Measurements from ENCODE around the gene NNT. TPM values are rescaled to one million over a fixed set of nuclear protein-coding genes. Genes with fewer than 3 reads are reported as not detected.

Gene NNT
- total and polyA plus RNA-seq, 2 of the 8 experiments (the other 6 are each of a cell fraction or from before 2014, with no cell fraction given), result 11.0 to 22.2 TPM

- Histone ChIP-seq H3K79me2 (ENCODE audit: control insufficient read depth in 1 of 2, insufficient read depth in 2 of 2, low read length in 2 of 2) (no peaks in the 10 kb centered on the region), H3K4me1 (replicated peaks in 1 of 4; ENCODE audit: control insufficient read depth in 3 of 4, insufficient read depth in 4 of 4, low read length in 3 of 4) (no peaks in the 10 kb centered on the region), H2BK15ac (ENCODE audit: low read length) (no peak overlapping the region), H3K9ac (replicated peaks in 1 of 4; ENCODE audit: extremely low read depth in 1 of 4, low read depth in 3 of 4, low read length in 3 of 4) (no peak overlapping the region), H2BK12ac (ENCODE audit: low read depth, low read length) (no peak overlapping the region), H3K23ac (ENCODE audit: insufficient read length) (no peak overlapping the region), H2BK120ac (replicated peaks; ENCODE audit: low read depth, low read length) (no peak overlapping the region), H2BK20ac (ENCODE audit: low read length) (no peak overlapping the region), H3K4me3 (ENCODE audit: extremely low read depth in 1 of 4, insufficient read depth in 2 of 4, low read depth in 3 of 4, low read length in 4 of 4) (no peak overlapping the region), H2BK5ac (ENCODE audit: low read depth, low read length) (no peak overlapping the region), H4K91ac (replicated peaks; ENCODE audit: insufficient read length, low read length) (no peak overlapping the region), H3K9me3 (ENCODE audit: insufficient read depth in 2 of 2, low read depth in 1 of 2, low read length in 1 of 2) (no peaks in the 10 kb centered on the region), H3K4ac (replicated peaks; ENCODE audit: insufficient read length, low read depth, low read length) (no peak overlapping the region), H2AK5ac (ENCODE audit: low read depth, low read length) (no peak overlapping the region), H4K5ac (ENCODE audit: insufficient read length, low read depth, low read length) (no peak overlapping the region), H3K4me2 (ENCODE audit: insufficient read depth in 1 of 2, low read depth in 2 of 2, low read length in 2 of 2) (no peak overlapping the region), H3K23me2 (ENCODE audit: low read depth, low read length) (no peaks in the 10 kb centered on the region), H3K79me1 (ENCODE audit: low read depth, low read length) (no peaks in the 10 kb centered on the region), H3K27me3 (replicated peaks in 1 of 4; ENCODE audit: control insufficient read depth in 3 of 4, extremely low read depth in 1 of 4, insufficient read depth in 3 of 4, low read length in 3 of 4) (no peaks in the 10 kb centered on the region), H3K36me3 (ENCODE audit: control insufficient read depth in 2 of 4, insufficient read depth in 4 of 4, low read length in 3 of 4) (no peaks in the 10 kb centered on the region), H3K14ac (ENCODE audit: insufficient read length) (no peak overlapping the region), H3K27ac (ENCODE audit: low read depth, low read length) (no peak overlapping the region), H4K20me1 (replicated peaks in 1 of 2; ENCODE audit: control insufficient read depth in 1 of 2, insufficient read depth in 2 of 2, low read length in 2 of 2) (no peaks in the 10 kb centered on the region), H3K56ac (replicated peaks; ENCODE audit: insufficient read length, low read depth, low read length) (no peak overlapping the region), H2AFZ (ENCODE audit: low read length) (no peak overlapping the region), H3K18ac (ENCODE audit: extremely low read depth, low read length) (no peak overlapping the region), H4K8ac (ENCODE audit: extremely low read depth, insufficient read depth, low read length) (no peak overlapping the region)
- ChIA-PET CTCF (ENCODE audit: partially characterized antibody) (no interaction called here), POLR2A (ENCODE audit: partially characterized antibody) (no interaction called here)
- no peak for FAIRE-seq
- WGBS, 2 experiments (ENCODE audit: extremely low coverage in 1 of 2, insufficient coverage in 1 of 2, insufficient read length in 1 of 2, insufficient replicate concordance in 2 of 2, low coverage in 1 of 2, low lambda C conversion rate in 2 of 2, missing lambda C conversion rate in 1 of 2), result 99% methylated on average over 3 of the region's 3 CpGs; no CpG with 5 or more reads in 1 of the 2 experiments
- DNase-seq (ENCODE audit: low read depth in 1 of 2, low spot score in 2 of 2), result no peak
- TF ChIP-seq, protein P1, sequence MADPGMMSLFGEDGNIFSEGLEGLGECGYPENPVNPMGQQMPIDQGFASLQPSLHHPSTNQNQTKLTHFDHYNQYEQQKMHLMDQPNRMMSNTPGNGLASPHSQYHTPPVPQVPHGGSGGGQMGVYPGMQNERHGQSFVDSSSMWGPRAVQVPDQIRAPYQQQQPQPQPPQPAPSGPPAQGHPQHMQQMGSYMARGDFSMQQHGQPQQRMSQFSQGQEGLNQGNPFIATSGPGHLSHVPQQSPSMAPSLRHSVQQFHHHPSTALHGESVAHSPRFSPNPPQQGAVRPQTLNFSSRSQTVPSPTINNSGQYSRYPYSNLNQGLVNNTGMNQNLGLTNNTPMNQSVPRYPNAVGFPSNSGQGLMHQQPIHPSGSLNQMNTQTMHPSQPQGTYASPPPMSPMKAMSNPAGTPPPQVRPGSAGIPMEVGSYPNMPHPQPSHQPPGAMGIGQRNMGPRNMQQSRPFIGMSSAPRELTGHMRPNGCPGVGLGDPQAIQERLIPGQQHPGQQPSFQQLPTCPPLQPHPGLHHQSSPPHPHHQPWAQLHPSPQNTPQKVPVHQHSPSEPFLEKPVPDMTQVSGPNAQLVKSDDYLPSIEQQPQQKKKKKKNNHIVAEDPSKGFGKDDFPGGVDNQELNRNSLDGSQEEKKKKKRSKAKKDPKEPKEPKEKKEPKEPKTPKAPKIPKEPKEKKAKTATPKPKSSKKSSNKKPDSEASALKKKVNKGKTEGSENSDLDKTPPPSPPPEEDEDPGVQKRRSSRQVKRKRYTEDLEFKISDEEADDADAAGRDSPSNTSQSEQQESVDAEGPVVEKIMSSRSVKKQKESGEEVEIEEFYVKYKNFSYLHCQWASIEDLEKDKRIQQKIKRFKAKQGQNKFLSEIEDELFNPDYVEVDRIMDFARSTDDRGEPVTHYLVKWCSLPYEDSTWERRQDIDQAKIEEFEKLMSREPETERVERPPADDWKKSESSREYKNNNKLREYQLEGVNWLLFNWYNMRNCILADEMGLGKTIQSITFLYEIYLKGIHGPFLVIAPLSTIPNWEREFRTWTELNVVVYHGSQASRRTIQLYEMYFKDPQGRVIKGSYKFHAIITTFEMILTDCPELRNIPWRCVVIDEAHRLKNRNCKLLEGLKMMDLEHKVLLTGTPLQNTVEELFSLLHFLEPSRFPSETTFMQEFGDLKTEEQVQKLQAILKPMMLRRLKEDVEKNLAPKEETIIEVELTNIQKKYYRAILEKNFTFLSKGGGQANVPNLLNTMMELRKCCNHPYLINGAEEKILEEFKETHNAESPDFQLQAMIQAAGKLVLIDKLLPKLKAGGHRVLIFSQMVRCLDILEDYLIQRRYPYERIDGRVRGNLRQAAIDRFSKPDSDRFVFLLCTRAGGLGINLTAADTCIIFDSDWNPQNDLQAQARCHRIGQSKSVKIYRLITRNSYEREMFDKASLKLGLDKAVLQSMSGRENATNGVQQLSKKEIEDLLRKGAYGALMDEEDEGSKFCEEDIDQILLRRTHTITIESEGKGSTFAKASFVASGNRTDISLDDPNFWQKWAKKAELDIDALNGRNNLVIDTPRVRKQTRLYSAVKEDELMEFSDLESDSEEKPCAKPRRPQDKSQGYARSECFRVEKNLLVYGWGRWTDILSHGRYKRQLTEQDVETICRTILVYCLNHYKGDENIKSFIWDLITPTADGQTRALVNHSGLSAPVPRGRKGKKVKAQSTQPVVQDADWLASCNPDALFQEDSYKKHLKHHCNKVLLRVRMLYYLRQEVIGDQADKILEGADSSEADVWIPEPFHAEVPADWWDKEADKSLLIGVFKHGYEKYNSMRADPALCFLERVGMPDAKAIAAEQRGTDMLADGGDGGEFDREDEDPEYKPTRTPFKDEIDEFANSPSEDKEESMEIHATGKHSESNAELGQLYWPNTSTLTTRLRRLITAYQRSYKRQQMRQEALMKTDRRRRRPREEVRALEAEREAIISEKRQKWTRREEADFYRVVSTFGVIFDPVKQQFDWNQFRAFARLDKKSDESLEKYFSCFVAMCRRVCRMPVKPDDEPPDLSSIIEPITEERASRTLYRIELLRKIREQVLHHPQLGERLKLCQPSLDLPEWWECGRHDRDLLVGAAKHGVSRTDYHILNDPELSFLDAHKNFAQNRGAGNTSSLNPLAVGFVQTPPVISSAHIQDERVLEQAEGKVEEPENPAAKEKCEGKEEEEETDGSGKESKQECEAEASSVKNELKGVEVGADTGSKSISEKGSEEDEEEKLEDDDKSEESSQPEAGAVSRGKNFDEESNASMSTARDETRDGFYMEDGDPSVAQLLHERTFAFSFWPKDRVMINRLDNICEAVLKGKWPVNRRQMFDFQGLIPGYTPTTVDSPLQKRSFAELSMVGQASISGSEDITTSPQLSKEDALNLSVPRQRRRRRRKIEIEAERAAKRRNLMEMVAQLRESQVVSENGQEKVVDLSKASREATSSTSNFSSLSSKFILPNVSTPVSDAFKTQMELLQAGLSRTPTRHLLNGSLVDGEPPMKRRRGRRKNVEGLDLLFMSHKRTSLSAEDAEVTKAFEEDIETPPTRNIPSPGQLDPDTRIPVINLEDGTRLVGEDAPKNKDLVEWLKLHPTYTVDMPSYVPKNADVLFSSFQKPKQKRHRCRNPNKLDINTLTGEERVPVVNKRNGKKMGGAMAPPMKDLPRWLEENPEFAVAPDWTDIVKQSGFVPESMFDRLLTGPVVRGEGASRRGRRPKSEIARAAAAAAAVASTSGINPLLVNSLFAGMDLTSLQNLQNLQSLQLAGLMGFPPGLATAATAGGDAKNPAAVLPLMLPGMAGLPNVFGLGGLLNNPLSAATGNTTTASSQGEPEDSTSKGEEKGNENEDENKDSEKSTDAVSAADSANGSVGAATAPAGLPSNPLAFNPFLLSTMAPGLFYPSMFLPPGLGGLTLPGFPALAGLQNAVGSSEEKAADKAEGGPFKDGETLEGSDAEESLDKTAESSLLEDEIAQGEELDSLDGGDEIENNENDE (IDR thresholded peaks at IDR 0.05; ENCODE audit: insufficient replicate concordance, low read length), result no peak
Observed at GRCh38 chr5:43687275-43687674, 84.3 kb downstream of the NNT start.
